ENCODE measurements around the gene CD6. TPM values are rescaled to one million over a fixed set of nuclear protein-coding genes. Genes with fewer than 3 reads are reported as not detected.

The CD6 gene
- total and polyA plus RNA-seq, 4 donors: 1.2 to 3.1 (median 1.7) TPM

DNA sequence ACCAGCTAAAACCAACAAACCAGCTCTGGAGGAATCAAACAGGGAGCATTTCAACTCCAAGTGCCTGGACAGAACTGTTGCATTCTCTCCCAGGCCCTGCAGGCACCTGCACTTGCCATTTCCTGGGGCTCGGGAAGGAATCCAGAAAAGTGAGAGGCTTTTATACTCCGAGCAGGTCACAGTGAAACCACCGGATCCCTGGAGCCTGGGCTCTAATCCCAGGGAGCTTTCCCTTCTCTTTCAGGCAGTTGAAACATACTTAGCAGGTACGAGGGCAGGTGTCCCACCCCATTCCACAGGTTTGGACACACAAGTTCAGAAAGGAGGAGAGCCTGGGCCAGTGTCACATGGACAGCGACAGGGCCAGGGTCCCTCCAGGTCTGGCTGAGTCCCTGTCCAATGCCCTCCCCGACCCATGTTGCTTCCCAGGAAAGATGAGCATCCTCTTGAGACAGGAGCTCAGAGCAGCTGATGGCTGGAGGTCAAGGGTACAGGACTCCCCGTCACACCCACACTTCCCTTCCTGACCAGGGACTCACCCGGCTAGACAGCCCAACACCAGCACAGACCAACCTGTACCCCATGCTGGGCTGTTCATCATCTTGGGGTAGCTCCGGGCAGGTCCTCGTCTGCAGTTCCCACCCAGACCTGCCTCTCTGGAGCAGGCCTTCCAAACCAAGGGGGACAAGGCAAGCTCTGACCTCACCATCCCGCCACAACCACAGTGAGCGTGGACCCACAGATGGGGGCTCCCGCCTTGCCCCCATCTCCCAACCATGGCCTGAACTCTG is 80.9 kb downstream of the CD6 start:
- no peak for ATAC-seq (ENCODE audit: insufficient read depth, low FRiP score)
- 83 to 90% methylated on average over 13 of the region's 13 CpGs for WGBS, 2 donors
- H3K27ac ChIP-seq (ENCODE audit: low read depth in 1 of 2, low read length in 1 of 2): no peak overlapping the region
- H3K27me3 ChIP-seq (ENCODE audit: control insufficient read depth in 3 of 3, insufficient read depth in 3 of 3, low read length in 2 of 3): no peaks in the 10 kb centered on the region
- no peak overlapping the region for H3K4me3 ChIP-seq
- no peak overlapping the region for H3K9ac ChIP-seq (ENCODE audit: insufficient read depth in 1 of 2, low read length in 2 of 2)
- TF ChIP-seq, protein P1, sequence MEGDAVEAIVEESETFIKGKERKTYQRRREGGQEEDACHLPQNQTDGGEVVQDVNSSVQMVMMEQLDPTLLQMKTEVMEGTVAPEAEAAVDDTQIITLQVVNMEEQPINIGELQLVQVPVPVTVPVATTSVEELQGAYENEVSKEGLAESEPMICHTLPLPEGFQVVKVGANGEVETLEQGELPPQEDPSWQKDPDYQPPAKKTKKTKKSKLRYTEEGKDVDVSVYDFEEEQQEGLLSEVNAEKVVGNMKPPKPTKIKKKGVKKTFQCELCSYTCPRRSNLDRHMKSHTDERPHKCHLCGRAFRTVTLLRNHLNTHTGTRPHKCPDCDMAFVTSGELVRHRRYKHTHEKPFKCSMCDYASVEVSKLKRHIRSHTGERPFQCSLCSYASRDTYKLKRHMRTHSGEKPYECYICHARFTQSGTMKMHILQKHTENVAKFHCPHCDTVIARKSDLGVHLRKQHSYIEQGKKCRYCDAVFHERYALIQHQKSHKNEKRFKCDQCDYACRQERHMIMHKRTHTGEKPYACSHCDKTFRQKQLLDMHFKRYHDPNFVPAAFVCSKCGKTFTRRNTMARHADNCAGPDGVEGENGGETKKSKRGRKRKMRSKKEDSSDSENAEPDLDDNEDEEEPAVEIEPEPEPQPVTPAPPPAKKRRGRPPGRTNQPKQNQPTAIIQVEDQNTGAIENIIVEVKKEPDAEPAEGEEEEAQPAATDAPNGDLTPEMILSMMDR (IDR thresholded peaks at IDR 0.05; ENCODE audit: control extremely low read depth, extremely low read depth): no peak
- H3K4me1 ChIP-seq (ENCODE audit: control insufficient read depth in 5 of 5, insufficient read depth in 5 of 5, low read length in 5 of 5): peaks cover 0 to 8% (median 0%) of the 10 kb centered on the region in 5 donors
- no peak for DNase-seq
- no peaks in the 10 kb centered on the region for H3K9me3 ChIP-seq (ENCODE audit: control insufficient read depth in 4 of 4, insufficient read depth in 3 of 4, low read length in 3 of 4)
- H3K36me3 ChIP-seq (ENCODE audit: control insufficient read depth in 4 of 4, insufficient read depth in 4 of 4, low read length in 4 of 4): no peaks in the 10 kb centered on the region

DNA sequence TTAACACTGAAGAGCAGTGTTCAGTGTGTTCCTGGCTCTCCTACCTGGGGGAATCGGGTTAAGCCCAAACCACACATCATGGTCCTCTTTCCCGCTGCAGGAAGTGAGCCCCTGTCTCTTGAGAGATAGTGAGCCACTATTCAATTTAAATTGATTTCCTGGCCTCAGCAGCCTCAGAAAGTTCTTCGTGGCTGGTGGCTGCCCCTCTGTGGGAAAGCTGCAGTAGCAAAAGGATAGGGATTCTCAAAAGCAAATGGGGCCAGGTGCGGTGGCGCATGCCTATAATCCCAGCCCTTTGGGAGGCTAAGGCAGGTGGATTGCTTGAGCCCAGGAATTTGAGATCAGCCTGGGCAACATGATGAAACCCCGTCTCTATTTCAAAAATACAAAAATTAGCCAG is 81.7 kb downstream of the CD6 start:
- no peak for ATAC-seq (ENCODE audit: insufficient read depth, low FRiP score)
- TF ChIP-seq, protein P1 (IDR thresholded peaks at IDR 0.05; ENCODE audit: control extremely low read depth, extremely low read depth): no peak
- no peaks in the 10 kb centered on the region for H3K9me3 ChIP-seq (ENCODE audit: control insufficient read depth in 4 of 4, insufficient read depth in 3 of 4, low read length in 3 of 4)
- H3K9ac ChIP-seq (ENCODE audit: insufficient read depth in 1 of 2, low read length in 2 of 2): no peak overlapping the region
- no peak overlapping the region for H3K27ac ChIP-seq (ENCODE audit: low read depth in 1 of 2, low read length in 1 of 2)
- WGBS, 2 donors: 72 to 76% methylated on average over 6 of the region's 6 CpGs
- H3K4me1 ChIP-seq (ENCODE audit: control insufficient read depth in 5 of 5, insufficient read depth in 5 of 5, low read length in 5 of 5): peaks cover 0 to 8% (median 0%) of the 10 kb centered on the region in 5 donors
- H3K36me3 ChIP-seq (ENCODE audit: control insufficient read depth in 4 of 4, insufficient read depth in 4 of 4, low read length in 4 of 4): no peaks in the 10 kb centered on the region
- H3K27me3 ChIP-seq (ENCODE audit: control insufficient read depth in 3 of 3, insufficient read depth in 3 of 3, low read length in 2 of 3): no peaks in the 10 kb centered on the region
- no peak for DNase-seq
- no peak overlapping the region for H3K4me3 ChIP-seq

DNA sequence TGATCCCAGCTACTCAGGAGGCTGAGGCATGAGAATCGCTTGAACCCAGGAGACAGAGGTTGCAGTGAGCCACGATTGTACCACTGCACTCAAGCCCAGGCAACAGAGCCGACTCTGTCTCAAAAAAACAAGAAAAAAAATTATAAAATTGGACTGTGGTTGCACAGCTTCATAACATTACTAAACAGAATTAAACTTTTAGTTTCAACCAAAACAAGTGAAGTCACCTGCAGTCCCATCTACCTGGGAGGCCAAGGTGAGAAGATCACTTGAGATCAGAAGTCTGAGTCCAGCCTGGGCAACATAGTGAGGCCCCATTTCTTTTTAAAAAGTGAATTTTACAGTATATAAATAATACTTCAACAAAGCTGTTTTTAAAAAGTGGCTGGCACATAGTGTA is 83.0 kb downstream of the CD6 start:
- no peak for DNase-seq
- Histone ChIP-seq H3K27me3 (ENCODE audit: control insufficient read depth in 3 of 3, insufficient read depth in 3 of 3, low read length in 2 of 3) (no peaks in the 10 kb centered on the region), H3K4me3 (no peak overlapping the region), H3K4me1 (ENCODE audit: control insufficient read depth in 5 of 5, insufficient read depth in 5 of 5, low read length in 5 of 5) (peaks cover 0 to 4% (median 0%) of the 10 kb centered on the region in 5 donors), H3K36me3 (ENCODE audit: control insufficient read depth in 4 of 4, insufficient read depth in 4 of 4, low read length in 4 of 4) (no peaks in the 10 kb centered on the region), H3K27ac (ENCODE audit: low read depth in 1 of 2, low read length in 1 of 2) (no peak overlapping the region), H3K9me3 (ENCODE audit: control insufficient read depth in 4 of 4, insufficient read depth in 3 of 4, low read length in 3 of 4) (no peaks in the 10 kb centered on the region), H3K9ac (ENCODE audit: insufficient read depth in 1 of 2, low read length in 2 of 2) (no peak overlapping the region)
- 92 to 95% methylated on average over 3 of the region's 3 CpGs for WGBS, 2 donors
- TF ChIP-seq, protein P1 (IDR thresholded peaks at IDR 0.05; ENCODE audit: control extremely low read depth, extremely low read depth): no peak
- no peak for ATAC-seq (ENCODE audit: insufficient read depth, low FRiP score)

Measured in lung (tissue), 12 donors.